Parathyroid adenoma (tissue), 2 donors: Measurements from ENCODE around the gene ATP6V1D.

Experiments
- H2AFZ ChIP-seq: fragments of 300-600 bp; sonication (generic); one replicate; pipeline ENCODE4 v1.7.0; 2017; ENCODE audit warnings: antibody characterized with exemption, mild to moderate bottlenecking
- H3K27ac ChIP-seq: fragments of 300-600 bp; sonication (generic); one replicate; pipeline ENCODE4 v1.7.0; 2017
- H3K27me3 ChIP-seq: fragments of 300-600 bp; sonication (generic); one replicate; pipeline ENCODE4 v1.7.0; 2017; ENCODE audit warnings: low read length; ENCODE audit not compliant: control insufficient read depth, insufficient read depth
- H3K36me3 ChIP-seq: fragments of 300-600 bp; sonication (generic); one replicate; pipeline ENCODE4 v1.7.0; 2017; ENCODE audit warnings: low read length; ENCODE audit not compliant: control insufficient read depth, insufficient read depth
- H3K4me1 ChIP-seq: fragments of 300-600 bp; sonication (generic); one replicate; pipeline ENCODE4 v1.7.0; 2017; ENCODE audit warnings: control low read depth
- H3K4me2 ChIP-seq: fragments of 300-600 bp; sonication (generic); one replicate; pipeline ENCODE4 v1.7.0; 2017; ENCODE audit warnings: low read length
- H3K4me3 ChIP-seq: fragments of 300-600 bp; sonication (generic); one replicate; pipeline ENCODE4 v1.7.0; 2017; ENCODE audit warnings: low read depth, low read length
- H3K79me2 ChIP-seq: fragments of 300-600 bp; sonication (generic); one replicate; pipeline ENCODE4 v1.7.0; 2017; ENCODE audit warnings: control low read depth
- H3K9ac ChIP-seq: fragments of 300-600 bp; sonication (generic); one replicate; pipeline ENCODE4 v1.7.0; 2017; ENCODE audit warnings: mild to moderate bottlenecking
- H3K9me3 ChIP-seq: fragments of 300-600 bp; sonication (generic); one replicate; pipeline ENCODE4 v1.7.0; 2017; ENCODE audit warnings: low read length; ENCODE audit not compliant: control insufficient read depth
- TF ChIP-seq, protein P1 (sequence below): fragments of 300-600 bp; sonication (generic); IDR thresholded peaks from one replicate; pipeline ENCODE4 v1.7.0; 2017; ENCODE audit warnings: antibody characterized with exemption, mild to moderate bottlenecking
- donor health status: primary hyperparathyroidism.

The ATP6V1D gene

DNA sequence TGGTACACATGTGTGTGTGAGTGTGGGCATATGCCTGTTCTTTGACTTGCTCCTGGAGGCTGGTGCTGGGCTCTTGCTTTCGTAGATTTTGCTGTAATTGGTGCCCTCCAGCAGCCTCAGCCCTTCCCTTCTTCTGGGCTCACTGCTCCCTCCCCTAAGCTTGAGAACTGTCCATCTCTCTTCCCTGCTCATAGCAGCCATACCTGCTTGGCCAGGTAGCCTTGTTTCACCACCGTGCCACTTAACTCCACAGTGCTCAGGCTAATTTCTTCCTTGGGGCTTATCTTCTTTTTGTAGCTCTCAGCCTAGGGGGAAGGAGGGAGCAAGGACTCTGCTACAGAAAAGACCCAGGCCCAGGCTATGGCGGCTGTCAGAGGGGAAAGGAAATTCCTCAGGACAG lies 32.5 kb upstream of the ATP6V1D start:
- TF ChIP-seq, protein P1, sequence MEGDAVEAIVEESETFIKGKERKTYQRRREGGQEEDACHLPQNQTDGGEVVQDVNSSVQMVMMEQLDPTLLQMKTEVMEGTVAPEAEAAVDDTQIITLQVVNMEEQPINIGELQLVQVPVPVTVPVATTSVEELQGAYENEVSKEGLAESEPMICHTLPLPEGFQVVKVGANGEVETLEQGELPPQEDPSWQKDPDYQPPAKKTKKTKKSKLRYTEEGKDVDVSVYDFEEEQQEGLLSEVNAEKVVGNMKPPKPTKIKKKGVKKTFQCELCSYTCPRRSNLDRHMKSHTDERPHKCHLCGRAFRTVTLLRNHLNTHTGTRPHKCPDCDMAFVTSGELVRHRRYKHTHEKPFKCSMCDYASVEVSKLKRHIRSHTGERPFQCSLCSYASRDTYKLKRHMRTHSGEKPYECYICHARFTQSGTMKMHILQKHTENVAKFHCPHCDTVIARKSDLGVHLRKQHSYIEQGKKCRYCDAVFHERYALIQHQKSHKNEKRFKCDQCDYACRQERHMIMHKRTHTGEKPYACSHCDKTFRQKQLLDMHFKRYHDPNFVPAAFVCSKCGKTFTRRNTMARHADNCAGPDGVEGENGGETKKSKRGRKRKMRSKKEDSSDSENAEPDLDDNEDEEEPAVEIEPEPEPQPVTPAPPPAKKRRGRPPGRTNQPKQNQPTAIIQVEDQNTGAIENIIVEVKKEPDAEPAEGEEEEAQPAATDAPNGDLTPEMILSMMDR = no peak
- H3K79me2 ChIP-seq = no peaks in the 10 kb centered on the region
- peak overlapping the region; percentile 58 for H2AFZ ChIP-seq
- no peaks in the 10 kb centered on the region for H3K36me3 ChIP-seq
- H3K9ac ChIP-seq = no peak overlapping the region
- no peak overlapping the region for H3K4me2 ChIP-seq
- no peak overlapping the region for H3K27ac ChIP-seq
- H3K4me1 ChIP-seq = peaks cover 19% of the 10 kb centered on the region
- no peaks in the 10 kb centered on the region for H3K9me3 ChIP-seq
- no peak overlapping the region for H3K4me3 ChIP-seq
- H3K27me3 ChIP-seq = no peaks in the 10 kb centered on the region

DNA sequence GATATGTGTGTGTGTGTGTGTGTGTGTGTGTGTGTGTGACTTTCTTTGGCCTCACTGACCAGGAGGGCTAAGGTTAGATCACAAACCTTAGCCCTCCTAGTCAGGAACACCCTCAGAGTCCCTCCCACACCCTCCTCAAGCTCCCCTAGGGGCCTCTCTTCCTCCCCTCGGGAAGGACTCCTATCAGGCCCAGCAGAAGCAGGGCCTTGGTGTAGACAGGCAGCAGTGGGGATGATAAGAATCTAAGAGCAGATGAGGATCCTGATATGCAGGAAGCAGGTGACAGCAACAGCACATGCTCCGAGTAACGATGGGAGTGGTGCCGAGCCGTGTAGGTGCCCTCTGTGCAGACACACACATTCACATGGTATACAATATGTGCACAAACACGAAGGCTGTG lies 31.7 kb upstream of the ATP6V1D start:
- Histone ChIP-seq H3K4me3 (no peak overlapping the region), H3K27ac (peak overlapping the region; percentile 48), H3K27me3 (no peaks in the 10 kb centered on the region), H3K9ac (no peak overlapping the region), H3K4me2 (peak overlapping the region; percentile 4), H3K36me3 (no peaks in the 10 kb centered on the region), H2AFZ (peak overlapping the region; percentile 58), H3K4me1 (peaks cover 19% of the 10 kb centered on the region), H3K79me2 (no peaks in the 10 kb centered on the region), H3K9me3 (no peaks in the 10 kb centered on the region)
- TF ChIP-seq, protein P1 = no peak

DNA sequence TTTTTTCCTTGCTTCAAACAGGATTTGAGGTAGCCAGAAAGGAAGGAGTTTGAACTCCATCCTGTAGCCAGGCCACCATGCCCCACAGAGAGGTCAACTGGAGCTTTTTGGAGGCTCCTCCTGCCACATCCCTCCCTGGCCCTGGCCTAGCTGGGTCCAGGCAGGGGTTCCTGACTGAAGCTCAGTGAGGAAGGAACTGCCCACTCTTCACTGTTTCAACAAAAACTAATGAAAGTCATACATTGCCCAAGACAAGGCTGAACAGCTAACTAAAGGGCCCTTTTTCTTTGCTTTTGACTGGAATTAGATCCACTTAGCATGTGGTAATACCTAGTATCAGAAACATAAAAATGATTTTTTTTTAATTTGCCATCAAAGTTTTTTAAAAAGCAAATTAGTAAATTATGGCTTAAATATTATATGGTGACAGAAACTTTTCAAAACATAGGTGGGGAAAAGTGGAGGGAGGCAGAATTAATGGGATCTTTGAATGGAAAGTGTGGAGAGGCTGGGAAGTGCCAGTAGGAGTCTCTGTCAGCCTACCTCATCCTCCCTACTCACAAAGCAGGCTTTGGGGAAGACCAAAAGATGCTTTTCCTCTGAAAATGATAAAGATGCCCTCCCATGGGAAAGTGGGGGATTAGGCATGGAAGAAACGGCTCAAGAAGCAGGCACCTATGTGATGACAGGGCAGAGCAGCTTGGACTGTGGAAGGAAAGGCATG lies 30.4 kb upstream of the ATP6V1D start:
- no peaks in the 10 kb centered on the region for H3K79me2 ChIP-seq
- no peak overlapping the region for H3K9ac ChIP-seq
- TF ChIP-seq, protein P1 = no peak
- no peaks in the 10 kb centered on the region for H3K9me3 ChIP-seq
- H3K36me3 ChIP-seq = no peaks in the 10 kb centered on the region
- H3K4me3 ChIP-seq = no peak overlapping the region
- peaks cover 19% of the 10 kb centered on the region for H3K4me1 ChIP-seq
- H3K4me2 ChIP-seq = no peak overlapping the region
- no peaks in the 10 kb centered on the region for H3K27me3 ChIP-seq
- no peak overlapping the region for H2AFZ ChIP-seq
- no peak overlapping the region for H3K27ac ChIP-seq

DNA sequence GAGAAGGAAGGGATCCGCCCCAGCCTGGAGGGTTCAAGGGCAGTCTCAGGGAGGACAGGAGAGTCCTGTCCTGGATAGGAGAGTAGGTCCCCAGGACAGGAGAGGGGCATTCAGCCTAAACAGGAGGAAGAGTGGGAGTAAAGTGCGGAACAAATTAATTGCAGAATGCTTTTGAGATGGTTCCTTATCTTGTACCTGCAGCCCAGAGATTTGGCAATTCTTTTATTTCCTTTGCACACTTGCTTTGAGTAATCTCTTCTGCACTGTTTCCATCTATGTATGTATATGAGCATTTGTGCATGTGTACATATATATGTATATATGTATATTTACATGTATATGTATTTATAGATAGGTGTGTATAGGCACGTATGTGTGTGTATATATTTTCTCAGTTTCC lies 29.7 kb upstream of the ATP6V1D start:
- Histone ChIP-seq H3K36me3 (no peaks in the 10 kb centered on the region), H3K4me2 (no peak overlapping the region)

More for the DNA sequence above, 29.7 kb upstream of the ATP6V1D start:
- Histone ChIP-seq H3K4me3 (no peak overlapping the region), H3K9ac (no peak overlapping the region), H3K9me3 (no peaks in the 10 kb centered on the region), H2AFZ (no peak overlapping the region), H3K79me2 (no peaks in the 10 kb centered on the region), H3K27ac (no peak overlapping the region), H3K4me1 (peaks cover 19% of the 10 kb centered on the region), H3K27me3 (no peaks in the 10 kb centered on the region)
- TF ChIP-seq, protein P1 = no peak
